Tongue (tissue), 2 donors: ENCODE results near the gene GNG3. TPM values are rescaled to one million over a fixed set of nuclear protein-coding genes. Genes with fewer than 3 reads are reported as not detected.
A peak's percentile ranks its signal among the peaks of the same experiment; 100 is the strongest.
"Not testable (repeated sequence)": the region's sequence is repeated elsewhere in the genome, so short reads cannot be mapped to it uniquely, and the experiment has no call there.

ENCODE experiments used
- DNase-seq: peaks from one replicate; pipeline ENCODE4 v3.0.0-alpha.2; 2015
- total RNA-seq: library from RNA; depleted of rRNA; stranded (reverse); fragments of >200 nt; gene quantifications from one replicate; pipeline ENCODE4 v1.2.3, GENCODE V29; 2014

The GNG3 gene
- total RNA-seq, result not detected

GRCh38 chr11:62707277-62707861, at the start of gene GNG3, which contains the start of gene BSCL2:
Gene GNG3, plus strand, starts transcription at chr11:62707676. Its CDS starts 620 bp downstream, at chr11:62708296.
Gene BSCL2, minus strand, starts transcription at chr11:62707424. Its CDS starts 229 bp downstream, at chr11:62707195.
- peak; percentile 59 for DNase-seq

GRCh38 chr11:62664405-62665074, 42.9 kb upstream of the GNG3 start:
- peak; percentile 69 for DNase-seq

GRCh38 chr11:62665075-62665598, 42.3 kb upstream of the GNG3 start, which contains the start of the genes C11orf98 and CSKMT:
Gene C11orf98, minus strand, starts transcription at chr11:62665210. Its CDS starts 41 bp downstream, at chr11:62665169.
Gene CSKMT, plus strand, starts transcription at chr11:62665312. Its CDS starts 568 bp downstream, at chr11:62665880.
- DNase-seq, result peak; percentile 98

- DNase-seq, result no peak
Observed at GRCh38 chr11:62665599-62666258, 41.7 kb upstream of the GNG3 start.

GRCh38 chr11:62666259-62666926, 41.1 kb upstream of the GNG3 start:
- no peak for DNase-seq

GRCh38 chr11:62667460-62667859, 40.0 kb upstream of the GNG3 start:
- no peak for DNase-seq

- no peak for DNase-seq
Observed at GRCh38 chr11:62669420-62670161, 37.9 kb upstream of the GNG3 start.

- no peak for DNase-seq
Observed at GRCh38 chr11:62671236-62671607, 36.3 kb upstream of the GNG3 start.

- DNase-seq, result peak; percentile 91
Observed at GRCh38 chr11:62671608-62672389, 35.7 kb upstream of the GNG3 start, which contains the start of the genes LBHD1 and UQCC3. Gene LBHD1, minus strand, starts transcription at chr11:62672267. Its CDS starts 2,236 bp downstream, at chr11:62670031. Gene UQCC3, plus strand, starts transcription at chr11:62671673. Its CDS starts 73 bp downstream, at chr11:62671746.

- no peak for DNase-seq
Observed at GRCh38 chr11:62673196-62673525, 34.3 kb upstream of the GNG3 start.

- DNase-seq, result not testable (repeated sequence)
Observed at GRCh38 chr11:62675415-62675814, 32.1 kb upstream of the GNG3 start.

GRCh38 chr11:62676698-62677097, 30.8 kb upstream of the GNG3 start:
- DNase-seq, result no peak

- DNase-seq, result no peak
Observed at GRCh38 chr11:62677156-62677555, 30.3 kb upstream of the GNG3 start.

- DNase-seq, result no peak
Observed at GRCh38 chr11:62677714-62678113, 29.8 kb upstream of the GNG3 start.

GRCh38 chr11:62678433-62678769, 29.1 kb upstream of the GNG3 start:
- DNase-seq, result no peak

GRCh38 chr11:62678770-62679696, 28.4 kb upstream of the GNG3 start, which contains the start of gene UBXN1:
Gene UBXN1, minus strand, starts transcription at chr11:62679073. Its CDS starts 150 bp downstream, at chr11:62678923.
- DNase-seq, result peak; percentile 96

GRCh38 chr11:62680825-62681240, 26.6 kb upstream of the GNG3 start:
- DNase-seq, result peak; percentile 65

GRCh38 chr11:62682518-62682917, 25.0 kb upstream of the GNG3 start:
- DNase-seq, result no peak
